GM06990 (cell line): ENCODE results near the gene C1R.

ENCODE experiments used
- DNase-seq: peaks from one replicate; pipeline ENCODE4 v3.0.0-alpha.2; 2011; ENCODE audit not compliant: insufficient read length; ENCODE audit errors: extremely low read depth
- H3K27me3 ChIP-seq: replicated peaks from 2 replicates; pipeline ENCODE4 v1.6.0; 2011; ENCODE audit warnings: low read length; ENCODE audit not compliant: control insufficient read depth, insufficient read depth
- H3K36me3 ChIP-seq: 2 replicates; pipeline ENCODE4 v1.5.1; 2011; ENCODE audit warnings: low read length; ENCODE audit not compliant: control insufficient read depth, insufficient read depth
- H3K4me3 ChIP-seq: replicated peaks from 2 replicates; pipeline ENCODE4 v1.5.1; 2011; ENCODE audit warnings: low read depth, mild to moderate bottlenecking, control low read depth, low read length
- TF ChIP-seq, protein P1 (sequence below): IDR thresholded peaks from 2 replicates; pipeline ENCODE4 v1.5.1; 2011; ENCODE audit warnings: low read length, control low read depth, mild to moderate bottlenecking, inconsistent platforms; ENCODE audit not compliant: insufficient read depth, poor library complexity, severe bottlenecking

Gene C1R

DNA sequence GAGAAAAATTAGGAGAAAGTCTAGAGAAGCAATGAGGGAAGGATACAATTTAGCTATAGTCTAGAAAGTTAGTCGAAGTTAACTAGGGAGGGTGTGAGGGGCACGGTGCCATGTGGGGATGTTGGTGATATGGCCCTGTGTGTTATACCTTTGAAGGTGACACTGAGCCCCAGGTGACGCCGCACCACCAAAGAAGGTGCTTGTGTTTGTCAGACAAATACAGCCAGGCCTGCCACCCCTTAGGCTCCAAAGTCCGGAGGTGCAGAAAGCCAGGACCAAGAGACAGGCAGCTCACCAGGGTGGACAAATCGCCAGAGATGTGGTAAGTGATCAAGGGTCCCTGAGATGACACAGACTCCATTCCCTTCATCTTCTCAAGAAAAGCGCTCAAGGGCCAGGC lies 30.6 kb downstream of the C1R start:
- TF ChIP-seq, protein P1, sequence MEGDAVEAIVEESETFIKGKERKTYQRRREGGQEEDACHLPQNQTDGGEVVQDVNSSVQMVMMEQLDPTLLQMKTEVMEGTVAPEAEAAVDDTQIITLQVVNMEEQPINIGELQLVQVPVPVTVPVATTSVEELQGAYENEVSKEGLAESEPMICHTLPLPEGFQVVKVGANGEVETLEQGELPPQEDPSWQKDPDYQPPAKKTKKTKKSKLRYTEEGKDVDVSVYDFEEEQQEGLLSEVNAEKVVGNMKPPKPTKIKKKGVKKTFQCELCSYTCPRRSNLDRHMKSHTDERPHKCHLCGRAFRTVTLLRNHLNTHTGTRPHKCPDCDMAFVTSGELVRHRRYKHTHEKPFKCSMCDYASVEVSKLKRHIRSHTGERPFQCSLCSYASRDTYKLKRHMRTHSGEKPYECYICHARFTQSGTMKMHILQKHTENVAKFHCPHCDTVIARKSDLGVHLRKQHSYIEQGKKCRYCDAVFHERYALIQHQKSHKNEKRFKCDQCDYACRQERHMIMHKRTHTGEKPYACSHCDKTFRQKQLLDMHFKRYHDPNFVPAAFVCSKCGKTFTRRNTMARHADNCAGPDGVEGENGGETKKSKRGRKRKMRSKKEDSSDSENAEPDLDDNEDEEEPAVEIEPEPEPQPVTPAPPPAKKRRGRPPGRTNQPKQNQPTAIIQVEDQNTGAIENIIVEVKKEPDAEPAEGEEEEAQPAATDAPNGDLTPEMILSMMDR, result no peak
- Histone ChIP-seq H3K4me3 (no peak overlapping the region), H3K36me3 (no peaks in the 10 kb centered on the region), H3K27me3 (no peaks in the 10 kb centered on the region)
- no peak for DNase-seq

GRCh38 chr12:7061138-7061537 lies 31.1 kb downstream of the C1R start:
- H3K4me3 ChIP-seq, result no peak overlapping the region

GRCh38 chr12:7060353-7060954 lies 31.8 kb downstream of the C1R start, which contains the start of gene C1S:
TSS of gene C1S (plus strand) at chr12:7060718. CDS start at chr12:7061913, 1,195 bp downstream.
- Histone ChIP-seq H3K36me3 (no peaks in the 10 kb centered on the region), H3K4me3 (no peak within 1 kb of the TSS), H3K27me3 (no peaks in the 10 kb centered on the region)
- TF ChIP-seq, protein P1, result no peak
- no peak for DNase-seq

More at GRCh38 chr12:7061138-7061537, 31.1 kb downstream of the C1R start:
- no peaks in the 10 kb centered on the region for H3K36me3 ChIP-seq
- DNase-seq, result no peak
- H3K27me3 ChIP-seq, result no peaks in the 10 kb centered on the region
- TF ChIP-seq, protein P1, result no peak

GRCh38 chr12:7059780-7060179 lies 32.5 kb downstream of the C1R start:
- TF ChIP-seq, protein P1, result no peak
- no peak for DNase-seq
- Histone ChIP-seq H3K27me3 (no peaks in the 10 kb centered on the region), H3K36me3 (no peaks in the 10 kb centered on the region), H3K4me3 (no peak overlapping the region)

DNA sequence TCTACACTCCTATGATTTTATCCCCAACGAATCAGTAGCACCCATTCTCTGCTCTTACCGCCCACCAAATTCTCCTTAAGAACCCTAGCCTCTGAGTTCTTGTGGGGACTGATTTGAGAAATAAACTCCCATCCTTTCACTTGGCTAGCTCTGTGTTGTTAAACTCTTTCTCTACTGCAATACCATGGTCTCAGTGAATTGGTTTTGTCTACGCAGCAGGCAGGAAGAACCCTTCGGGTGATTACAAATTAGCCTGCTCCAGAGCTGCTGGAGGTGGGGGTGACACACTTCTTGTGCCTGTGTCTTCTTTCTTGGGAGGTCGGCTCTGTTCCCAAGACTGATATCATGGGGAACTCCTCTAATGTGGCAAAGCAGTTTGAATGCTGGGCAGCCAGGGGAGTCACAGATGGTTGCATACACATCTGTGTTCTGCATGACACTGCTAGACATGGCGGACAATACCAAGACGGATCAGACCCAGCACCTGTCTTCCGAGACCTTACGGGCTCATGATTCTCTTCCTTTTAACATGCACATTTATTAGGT lies 33.3 kb downstream of the C1R start:
- Histone ChIP-seq H3K27me3 (no peaks in the 10 kb centered on the region), H3K36me3 (no peaks in the 10 kb centered on the region), H3K4me3 (no peak overlapping the region)
- TF ChIP-seq, protein P1, result no peak
- no peak for DNase-seq
